Trophoblast cell (in vitro differentiated cells and primary cell): ENCODE data around the gene PADI3.

ENCODE experiments used
- DNase-seq, 2 donors: peaks; one replicate each; pipeline ENCODE4 v3.0.0-alpha.2; 2016
- H2AFZ ChIP-seq: 2 replicates; pipeline ENCODE4 v1.6.1; 2013; ENCODE audit warnings: low read length, moderate library complexity, mild to moderate bottlenecking; ENCODE audit not compliant: insufficient read depth, poor library complexity
- H2AK5ac ChIP-seq: 2 replicates; pipeline ENCODE4 v1.6.1; 2013; ENCODE audit warnings: mild to moderate bottlenecking, low read length
- H2BK120ac ChIP-seq: 2 replicates; pipeline ENCODE4 v1.6.1; 2013; ENCODE audit warnings: low read length, mild to moderate bottlenecking, moderate library complexity; ENCODE audit not compliant: insufficient read depth, poor library complexity
- H2BK12ac ChIP-seq: 2 replicates; pipeline ENCODE4 v1.6.1; 2013; ENCODE audit warnings: mild to moderate bottlenecking, low read length, moderate library complexity
- H2BK5ac ChIP-seq: 2 replicates; pipeline ENCODE4 v1.6.1; 2013; ENCODE audit warnings: low read length, low read depth, moderate library complexity, mild to moderate bottlenecking; ENCODE audit not compliant: poor library complexity
- H3K14ac ChIP-seq: 2 replicates; pipeline ENCODE4 v1.6.1; 2013; ENCODE audit warnings: mild to moderate bottlenecking, low read length
- H3K18ac ChIP-seq: 2 replicates; pipeline ENCODE4 v1.6.1; 2013; ENCODE audit warnings: mild to moderate bottlenecking, low read length
- H3K23ac ChIP-seq: 2 replicates; pipeline ENCODE4 v1.6.1; 2013; ENCODE audit warnings: low read length
- H3K27ac ChIP-seq: 2 replicates; pipeline ENCODE4 v1.5.1; 2013; ENCODE audit warnings: low read depth, mild to moderate bottlenecking, inconsistent platforms, low read length, moderate library complexity
- H3K27me3 ChIP-seq: 2 replicates; pipeline ENCODE4 v1.6.1; 2013; ENCODE audit warnings: inconsistent platforms, mild to moderate bottlenecking, low read length, moderate library complexity; ENCODE audit not compliant: insufficient read depth
- H3K36me3 ChIP-seq, 2 experiments: 1 replicate in 1 of 2; 2 replicates in 1 of 2; pipeline ENCODE4 v1.6.1; 2013; ENCODE audit warnings: low read length in 2 of 2, mild to moderate bottlenecking in 2 of 2, moderate library complexity in 1 of 2; ENCODE audit not compliant: insufficient read depth in 2 of 2, control insufficient read depth in 1 of 2
- H3K4ac ChIP-seq: 2 replicates; pipeline ENCODE4 v1.6.1; 2013; ENCODE audit warnings: low read depth, mild to moderate bottlenecking, low read length, moderate library complexity
- H3K4me1 ChIP-seq, 2 experiments: 1 replicate in 1 of 2; 2 replicates in 1 of 2; pipeline ENCODE4 v1.6.1; 2013; ENCODE audit warnings: low read length in 2 of 2, mild to moderate bottlenecking in 2 of 2, moderate library complexity in 1 of 2; ENCODE audit not compliant: insufficient read depth in 2 of 2, control insufficient read depth in 1 of 2
- H3K4me2 ChIP-seq: 2 replicates; pipeline ENCODE4 v1.6.1; 2013; ENCODE audit warnings: inconsistent platforms, mild to moderate bottlenecking, low read length, moderate library complexity
- H3K4me3 ChIP-seq: 2 replicates; pipeline ENCODE4 v1.5.1; 2013; ENCODE audit warnings: mild to moderate bottlenecking, low read depth, low read length, inconsistent platforms
- H3K79me1 ChIP-seq: one replicate; pipeline ENCODE4 v1.6.1; 2013; ENCODE audit warnings: low read length
- H3K79me2 ChIP-seq: 2 replicates; pipeline ENCODE4 v1.6.1; 2013; ENCODE audit warnings: low read length, mild to moderate bottlenecking; ENCODE audit not compliant: control insufficient read depth, insufficient read depth, poor library complexity
- H3K9ac ChIP-seq: 2 replicates; pipeline ENCODE4 v1.6.1; 2013; ENCODE audit warnings: mild to moderate bottlenecking, low read length
- H3K9me3 ChIP-seq: 2 replicates; pipeline ENCODE4 v1.6.1; 2013; ENCODE audit warnings: low read depth, mild to moderate bottlenecking, control low read depth, inconsistent platforms, low read length; ENCODE audit not compliant: insufficient read depth
- H4K12ac ChIP-seq: 2 replicates; pipeline ENCODE4 v1.6.1; 2013; ENCODE audit warnings: low read depth, mild to moderate bottlenecking, low read length, moderate library complexity
- H4K8ac ChIP-seq: 2 replicates; pipeline ENCODE4 v1.6.1; 2013; ENCODE audit warnings: low read depth, mild to moderate bottlenecking, low read length, moderate library complexity
- H4K91ac ChIP-seq: one replicate; pipeline ENCODE4 v1.6.1; 2013; ENCODE audit warnings: low read depth, mild to moderate bottlenecking, low read length, moderate library complexity
- WGBS: extraction: QIAGEN DNeasy Blood & Tissue Kit; methylation state at CpG from one replicate; pipeline ENCODE4 v1.1.7; 2013; ENCODE audit warnings: missing lambda C conversion rate; ENCODE audit not compliant: insufficient read length, insufficient coverage; ENCODE audit errors: extremely low coverage; 5-methylcytosine and 5-hydroxymethylcytosine counted together

The PADI3 gene

DNA sequence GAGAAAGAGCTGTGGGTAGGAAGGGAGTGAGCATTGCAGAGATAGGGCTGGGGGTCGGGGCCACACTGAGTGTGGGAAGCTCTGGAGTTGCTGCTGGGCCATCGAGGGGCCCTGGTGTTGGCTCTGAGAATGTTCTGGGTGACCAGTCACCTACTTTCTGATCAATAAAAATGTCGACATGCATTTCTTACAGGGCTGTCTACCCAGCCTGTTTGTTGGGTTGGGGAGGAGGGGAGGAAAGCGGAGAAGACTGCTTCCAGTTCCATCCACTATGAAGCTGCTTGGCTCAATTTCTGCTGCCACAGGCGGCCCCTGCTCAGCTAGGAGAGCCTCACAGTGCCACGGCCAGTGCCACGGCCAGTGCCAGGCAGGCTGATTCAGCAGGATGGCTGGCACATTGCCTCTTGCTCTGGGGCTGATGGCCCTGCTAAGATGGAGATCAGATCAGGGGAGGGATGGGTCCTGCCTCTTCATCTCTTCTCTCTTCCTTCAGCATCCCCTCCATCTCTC, 3.0 kb upstream of the PADI3 start:
- H3K9ac ChIP-seq = no peak overlapping the region
- no peak for DNase-seq
- WGBS = no CpG with 5 or more reads among the region's 7 CpGs

DNA sequence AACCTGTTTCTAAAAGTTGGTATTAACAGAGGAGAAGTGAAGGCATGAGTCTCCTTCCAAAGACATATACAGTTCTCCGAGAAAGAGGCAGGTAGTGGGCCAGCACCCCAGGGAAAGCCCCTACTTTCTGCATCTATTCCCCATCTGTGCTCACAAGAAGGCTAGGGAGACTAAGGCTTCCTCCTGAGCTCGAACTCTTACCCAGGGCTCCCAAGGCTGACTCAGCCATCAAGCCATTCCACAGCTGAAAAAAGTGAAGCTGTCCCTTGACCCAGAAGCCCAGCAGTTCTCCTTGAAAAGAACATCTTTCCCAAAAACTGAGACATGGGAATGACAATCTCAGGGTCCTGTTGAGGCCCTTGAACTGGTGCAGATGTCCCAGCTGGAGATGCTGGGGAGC, 1.9 kb upstream of the PADI3 start:
- Histone ChIP-seq H3K4ac (no peak overlapping the region), H4K12ac (no peak overlapping the region), H2BK12ac (no peak overlapping the region), H2AK5ac (no peak overlapping the region), H2AFZ (no peak overlapping the region), H3K23ac (no peak overlapping the region), H3K4me1 (peaks cover 7 to 13% of the 10 kb centered on the region in 2 experiments), H2BK5ac (no peak overlapping the region), H3K79me1 (no peaks in the 10 kb centered on the region), H2BK120ac (no peak overlapping the region), H3K4me2 (no peak overlapping the region), H3K36me3 (no peaks in the 10 kb centered on the region), H4K91ac (no peak overlapping the region), H3K27ac (no peak overlapping the region), H3K27me3 (no peaks in the 10 kb centered on the region), H4K8ac (no peak overlapping the region), H3K9ac (no peak overlapping the region), H3K4me3 (no peak overlapping the region), H3K18ac (no peak overlapping the region), H3K14ac (no peak overlapping the region), H3K9me3 (peaks cover 2% of the 10 kb centered on the region), H3K79me2 (no peaks in the 10 kb centered on the region)
- no peak for DNase-seq
- WGBS = no CpG with 5 or more reads among the region's 2 CpGs

More for the DNA sequence above, 3.0 kb upstream of the PADI3 start:
- Histone ChIP-seq H2BK5ac (no peak overlapping the region), H3K14ac (no peak overlapping the region), H3K4me3 (no peak overlapping the region), H3K36me3 (no peaks in the 10 kb centered on the region), H3K27me3 (no peaks in the 10 kb centered on the region), H3K23ac (no peak overlapping the region), H2AFZ (no peak overlapping the region), H4K8ac (no peak overlapping the region), H4K12ac (no peak overlapping the region), H3K18ac (no peak overlapping the region), H3K79me1 (no peaks in the 10 kb centered on the region), H3K4me2 (no peak overlapping the region), H2AK5ac (peak overlapping the region; percentile 1), H3K4ac (no peak overlapping the region), H2BK120ac (no peak overlapping the region), H4K91ac (no peak overlapping the region), H3K79me2 (no peaks in the 10 kb centered on the region), H3K27ac (no peak overlapping the region), H2BK12ac (no peak overlapping the region), H3K4me1 (peaks cover 7 to 13% of the 10 kb centered on the region in 2 experiments), H3K9me3 (peaks cover 2% of the 10 kb centered on the region)

DNA sequence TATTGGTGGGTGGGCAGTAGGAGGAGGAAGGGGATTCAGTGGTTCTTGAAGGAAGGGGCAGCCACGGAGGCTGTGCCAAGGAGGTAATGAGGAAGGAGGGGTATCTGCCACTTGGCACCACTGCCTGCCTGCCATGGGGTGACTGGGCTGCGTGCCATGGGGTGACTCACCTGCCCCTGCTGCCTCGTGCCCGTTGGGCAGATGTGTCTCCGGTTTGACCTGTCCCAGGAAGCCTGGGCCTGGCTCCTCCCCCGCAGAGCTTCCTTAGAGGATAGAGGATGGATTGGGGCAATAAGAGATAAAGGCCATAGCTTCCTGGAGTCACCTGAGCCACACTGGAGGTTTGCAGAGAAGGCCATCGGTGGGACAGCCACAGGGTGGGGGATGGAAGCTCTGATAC, 1.7 kb downstream of the PADI3 start:
- Histone ChIP-seq H3K18ac (no peak overlapping the region), H3K9ac (no peak overlapping the region), H2AFZ (no peak overlapping the region), H4K91ac (no peak overlapping the region), H4K8ac (no peak overlapping the region), H2BK5ac (no peak overlapping the region), H3K4me2 (no peak overlapping the region), H2BK120ac (no peak overlapping the region), H3K4ac (no peak overlapping the region), H3K36me3 (no peaks in the 10 kb centered on the region), H4K12ac (no peak overlapping the region), H3K4me3 (no peak overlapping the region), H2BK12ac (no peak overlapping the region), H3K27me3 (no peaks in the 10 kb centered on the region), H2AK5ac (no peak overlapping the region), H3K79me2 (no peaks in the 10 kb centered on the region), H3K27ac (no peak overlapping the region), H3K14ac (no peak overlapping the region), H3K4me1 (peaks cover 2 to 6% of the 10 kb centered on the region in 2 experiments), H3K9me3 (peaks cover 2% of the 10 kb centered on the region), H3K79me1 (no peaks in the 10 kb centered on the region), H3K23ac (no peak overlapping the region)
- DNase-seq = no peak
- no CpG with 5 or more reads among the region's 7 CpGs for WGBS

DNA sequence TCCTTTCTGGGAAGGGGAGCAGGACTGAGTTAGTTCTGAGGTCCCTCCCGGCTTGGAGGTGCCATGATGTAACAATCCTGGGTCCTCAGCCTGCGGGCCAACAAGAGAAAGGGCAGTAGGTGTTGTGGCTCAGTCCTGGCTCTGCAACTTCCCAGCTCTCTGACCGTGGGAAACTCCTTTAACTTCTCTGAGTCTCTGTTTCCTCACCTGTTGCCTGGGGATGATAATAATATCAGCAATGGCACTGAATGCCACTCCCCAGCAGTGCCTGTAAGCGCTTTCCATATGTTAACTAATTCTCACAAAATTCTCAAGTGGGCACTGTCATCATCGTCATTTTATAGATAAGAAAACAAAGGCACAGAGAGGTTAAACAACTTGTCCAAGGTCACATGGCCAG, 2.3 kb downstream of the PADI3 start:
- Histone ChIP-seq H3K79me1 (no peaks in the 10 kb centered on the region), H2AK5ac (no peak overlapping the region), H2BK5ac (no peak overlapping the region), H3K27me3 (no peaks in the 10 kb centered on the region), H3K9ac (no peak overlapping the region), H3K27ac (no peak overlapping the region), H3K4me3 (no peak overlapping the region), H3K36me3 (no peaks in the 10 kb centered on the region), H3K23ac (no peak overlapping the region), H4K12ac (no peak overlapping the region), H2AFZ (no peak overlapping the region), H2BK12ac (no peak overlapping the region), H3K14ac (no peak overlapping the region), H3K79me2 (no peaks in the 10 kb centered on the region), H2BK120ac (no peak overlapping the region), H3K9me3 (no peaks in the 10 kb centered on the region), H4K91ac (no peak overlapping the region), H3K4ac (no peak overlapping the region), H3K4me1 (peaks cover 0 to 2% of the 10 kb centered on the region in 2 experiments), H4K8ac (no peak overlapping the region), H3K18ac (no peak overlapping the region), H3K4me2 (no peak overlapping the region)
- DNase-seq = no peak
- whole genome bisulfite sequencing = no CpG with 5 or more reads among the region's 5 CpGs
